Measurements from ENCODE around the gene PTPRCAP.

The PTPRCAP gene

DNA sequence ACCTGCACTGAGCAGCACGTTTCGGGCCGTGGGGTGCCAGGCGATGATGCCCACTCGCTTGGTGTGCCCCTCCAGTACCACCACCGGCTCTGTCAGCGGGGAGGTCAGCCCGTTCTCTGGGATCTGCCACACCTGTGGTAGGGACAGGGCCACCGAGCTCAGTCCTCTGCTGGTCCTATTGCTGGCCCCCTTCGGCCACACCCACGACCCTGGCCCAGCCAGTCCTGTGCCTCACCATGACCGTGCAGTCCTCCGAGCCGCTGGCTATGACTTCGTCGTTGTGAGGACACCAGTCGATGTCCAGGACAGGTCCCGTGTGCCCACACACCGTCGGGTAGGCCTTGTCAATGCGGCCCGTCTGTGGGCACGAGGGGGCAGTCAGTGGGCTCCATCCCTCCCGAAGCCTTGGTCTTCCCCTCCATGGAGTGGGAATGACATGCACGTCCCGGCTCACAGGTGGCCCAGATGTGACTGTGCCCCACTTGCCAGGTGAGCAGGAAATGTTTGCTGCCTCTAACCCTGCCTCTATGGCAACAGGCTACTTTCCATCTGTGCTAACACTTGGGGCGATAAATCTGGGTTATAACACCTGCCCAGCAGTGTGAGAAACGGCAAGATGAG lies 4.4 kb upstream of the PTPRCAP start:
- DNase-seq (ENCODE audit: low read depth in 3 of 3, low spot score in 1 of 3), result no peak

DNA sequence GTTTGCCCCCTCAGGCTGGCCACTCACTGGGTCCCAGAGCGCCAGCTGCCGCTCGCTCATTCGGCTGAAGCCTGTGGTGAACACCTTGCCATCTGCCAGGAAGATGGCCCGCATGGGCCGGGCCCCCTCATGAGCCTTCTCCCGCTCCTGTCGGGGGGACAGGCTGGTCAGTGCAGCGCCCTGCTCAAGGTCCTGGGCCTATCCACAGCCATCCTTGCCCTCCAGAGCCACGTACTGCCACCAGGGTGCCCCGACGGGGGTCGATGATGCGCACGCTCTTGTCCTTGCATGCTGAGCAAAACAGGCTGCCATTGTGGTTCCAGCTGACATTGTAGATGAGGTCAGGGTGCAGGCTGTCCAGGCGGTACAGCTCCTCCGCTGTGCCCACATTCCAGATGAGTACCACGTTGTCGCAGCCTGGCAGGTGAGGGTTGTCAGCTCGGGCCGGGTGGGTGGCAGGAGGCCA lies 3.6 kb upstream of the PTPRCAP start:
- DNase-seq (ENCODE audit: low read depth in 3 of 3, low spot score in 1 of 3), result no peak

DNA sequence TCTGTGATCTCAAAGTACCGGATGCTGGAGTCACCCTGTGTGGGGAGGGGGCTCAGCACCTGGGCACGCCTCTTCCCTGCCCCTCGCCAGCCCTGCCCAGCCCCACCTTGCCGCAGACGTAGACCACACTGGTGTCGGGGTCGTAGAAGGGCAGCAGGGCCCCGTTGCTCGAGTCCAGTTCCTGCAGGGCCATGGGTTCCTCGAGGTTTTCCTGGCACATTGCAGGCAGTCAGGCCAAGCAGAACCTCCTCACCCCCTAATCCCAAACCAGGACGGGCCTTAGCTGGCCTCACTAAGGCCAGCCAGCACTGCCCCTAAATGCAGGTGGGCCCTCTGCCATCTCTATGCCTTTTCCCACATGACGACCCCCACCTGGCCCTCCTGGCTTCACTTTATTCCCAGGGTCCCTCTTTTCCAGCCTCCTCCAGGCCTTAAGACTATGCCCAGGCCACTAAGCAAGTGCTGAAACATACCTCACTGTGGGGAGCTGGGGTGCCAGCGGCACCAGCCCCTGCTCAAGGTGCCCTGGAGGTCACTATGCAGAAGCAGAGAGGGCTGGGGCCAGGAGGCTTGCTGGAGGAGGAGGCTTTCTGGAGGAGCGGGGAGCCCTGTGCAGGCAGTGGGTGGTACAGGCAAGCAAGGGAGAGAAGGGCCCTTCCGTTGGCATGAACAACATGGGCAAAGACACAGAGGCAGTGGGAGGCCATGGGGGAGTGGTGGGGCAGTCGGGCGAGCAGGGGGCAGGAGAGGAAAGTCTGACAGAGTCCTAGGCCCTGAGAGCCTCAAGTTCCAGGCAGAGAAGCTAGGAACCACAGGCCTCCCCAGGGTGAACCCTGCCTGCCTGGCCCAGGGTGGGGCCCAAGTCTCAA lies 3.0 kb upstream of the PTPRCAP start:
- no peak for DNase-seq (ENCODE audit: low read depth in 3 of 3, low spot score in 1 of 3)

DNA sequence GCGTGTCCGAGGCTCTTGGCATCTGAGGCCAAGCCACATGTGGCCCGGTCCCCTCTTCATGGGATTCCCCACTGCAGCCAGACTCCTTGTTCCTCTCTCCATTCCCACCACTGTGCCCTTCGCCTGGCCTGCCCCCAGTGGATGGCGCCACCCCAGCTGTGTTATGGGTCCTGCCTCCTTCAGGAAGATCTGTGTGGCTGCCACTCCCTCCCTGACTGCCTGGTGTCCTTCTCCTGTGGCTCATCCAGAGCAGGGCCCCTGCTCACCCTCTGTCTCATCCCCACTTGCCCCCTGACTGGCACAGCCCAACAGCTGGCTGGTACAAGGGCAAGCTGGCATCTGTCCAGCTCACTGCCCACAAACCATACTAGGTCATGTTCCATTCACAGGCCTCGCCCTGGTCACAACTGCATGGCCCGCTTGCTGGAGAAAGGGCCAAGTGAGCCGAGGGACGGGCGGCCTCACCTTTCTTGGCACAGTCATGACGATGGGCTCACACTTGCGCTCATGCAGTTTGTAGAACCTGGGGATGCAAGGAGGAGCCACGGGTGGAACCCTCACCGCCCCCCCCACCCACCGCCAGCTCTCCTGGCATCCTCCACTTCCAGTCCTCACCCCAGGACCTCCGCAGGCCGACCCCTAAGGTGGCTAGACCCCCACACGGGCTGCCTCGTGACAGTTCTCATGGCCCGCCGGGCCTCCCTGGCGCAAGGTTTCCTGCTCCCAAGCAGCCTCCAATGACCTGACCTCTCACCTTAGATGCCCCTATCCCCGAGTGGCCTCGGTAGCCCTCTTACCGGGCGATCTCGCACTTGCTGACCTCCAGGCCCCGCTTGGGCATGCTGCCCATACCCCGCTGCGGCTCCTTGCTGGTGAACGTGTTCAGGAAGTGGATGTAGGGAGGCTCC lies 2.1 kb upstream of the PTPRCAP start:
- DNase-seq (ENCODE audit: low read depth in 3 of 3, low spot score in 1 of 3), result no peak

DNA sequence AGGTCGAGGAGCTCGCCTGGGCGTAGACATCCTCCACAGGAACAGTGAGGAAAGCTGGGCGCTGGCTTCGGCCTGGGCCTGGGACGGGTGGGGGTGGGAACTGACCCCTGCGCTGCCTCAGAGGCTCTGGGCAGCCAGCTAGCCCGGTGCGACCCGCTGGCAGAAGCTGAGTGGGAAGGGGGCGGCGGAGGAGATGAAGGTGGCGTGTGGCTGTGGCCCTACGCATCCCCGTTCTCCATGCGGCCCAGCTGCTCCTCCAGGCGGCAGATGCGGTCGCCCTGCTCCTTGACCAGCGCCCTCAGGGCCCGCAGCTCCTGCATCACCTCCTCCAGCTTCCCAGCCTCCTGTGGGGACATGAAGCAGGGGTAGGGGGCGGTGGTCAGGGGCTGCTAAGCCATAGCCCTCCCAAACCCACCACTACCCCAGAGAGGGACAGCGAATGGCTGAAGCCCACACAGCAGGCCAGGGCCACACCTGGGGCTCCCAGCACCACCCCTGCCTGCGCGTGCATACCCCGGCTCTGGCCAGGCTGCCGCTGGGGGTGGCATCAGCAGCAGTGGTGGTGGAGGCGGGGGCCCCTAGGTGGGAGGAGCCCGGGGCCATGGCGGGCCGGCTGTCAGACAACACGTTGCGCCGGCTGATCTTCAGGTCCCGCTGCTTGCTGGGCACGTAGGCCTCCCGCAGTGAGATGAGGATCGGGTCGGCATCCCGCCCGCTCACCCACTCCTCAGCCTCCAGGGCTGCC lies 848 bp upstream of the PTPRCAP start:
- DNase-seq (ENCODE audit: low read depth in 3 of 3, low spot score in 1 of 3), result peak; percentile 43 to 65 (median 51)

DNA sequence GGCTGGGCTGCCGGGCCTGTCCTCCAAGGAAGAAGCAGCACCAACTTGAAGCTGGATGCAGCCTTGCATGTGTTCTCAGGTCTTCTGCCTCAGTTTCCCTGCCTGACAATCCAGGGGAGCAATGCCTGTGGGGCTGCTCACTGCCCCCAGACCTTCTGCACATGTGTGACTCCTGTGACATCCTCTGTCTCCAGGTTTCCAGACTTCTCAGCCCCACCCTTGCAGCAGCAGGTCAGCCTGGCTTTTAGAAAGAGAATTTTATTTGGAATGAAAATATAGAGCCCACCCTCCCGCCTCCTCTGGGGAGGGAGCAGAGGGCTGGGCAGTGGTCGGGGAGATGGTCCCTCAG lies 301 bp upstream of the PTPRCAP start:
- no peak for DNase-seq (ENCODE audit: low read depth in 3 of 3, low spot score in 1 of 3)

DNA sequence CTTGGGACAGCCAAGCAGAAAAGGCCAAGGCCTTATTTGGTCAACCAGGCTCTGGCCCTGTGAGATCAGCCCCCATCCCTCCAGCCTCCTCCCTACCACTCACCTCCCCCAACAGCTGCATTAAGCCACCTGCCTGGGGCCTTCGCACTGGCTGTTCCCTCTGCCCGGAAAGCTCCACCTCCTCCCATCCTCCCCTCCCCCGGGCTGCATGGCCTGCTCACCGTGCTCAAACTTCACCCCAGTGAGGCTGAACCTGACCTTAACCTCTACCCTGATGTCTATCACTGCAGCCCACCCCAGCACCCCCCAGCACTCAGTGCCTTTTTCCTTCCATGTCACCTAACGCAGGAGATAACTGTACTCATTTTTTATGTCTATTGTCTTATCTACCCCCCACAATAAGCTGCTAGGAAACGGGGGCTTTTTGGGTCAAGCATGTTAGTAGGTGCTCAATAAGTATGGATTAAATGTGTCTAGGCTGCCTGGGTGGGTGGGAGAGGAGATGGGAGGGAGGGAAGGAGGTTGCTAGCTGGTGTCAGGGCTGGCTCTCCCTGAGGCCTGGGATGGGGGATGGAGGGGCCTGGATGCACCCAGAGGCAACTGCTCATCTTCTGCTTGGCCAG lies 912 bp downstream of the PTPRCAP start:
- DNase-seq (ENCODE audit: low read depth in 3 of 3, low spot score in 1 of 3), result peak in 2 of 3 donors; percentile 47 to 60

DNA sequence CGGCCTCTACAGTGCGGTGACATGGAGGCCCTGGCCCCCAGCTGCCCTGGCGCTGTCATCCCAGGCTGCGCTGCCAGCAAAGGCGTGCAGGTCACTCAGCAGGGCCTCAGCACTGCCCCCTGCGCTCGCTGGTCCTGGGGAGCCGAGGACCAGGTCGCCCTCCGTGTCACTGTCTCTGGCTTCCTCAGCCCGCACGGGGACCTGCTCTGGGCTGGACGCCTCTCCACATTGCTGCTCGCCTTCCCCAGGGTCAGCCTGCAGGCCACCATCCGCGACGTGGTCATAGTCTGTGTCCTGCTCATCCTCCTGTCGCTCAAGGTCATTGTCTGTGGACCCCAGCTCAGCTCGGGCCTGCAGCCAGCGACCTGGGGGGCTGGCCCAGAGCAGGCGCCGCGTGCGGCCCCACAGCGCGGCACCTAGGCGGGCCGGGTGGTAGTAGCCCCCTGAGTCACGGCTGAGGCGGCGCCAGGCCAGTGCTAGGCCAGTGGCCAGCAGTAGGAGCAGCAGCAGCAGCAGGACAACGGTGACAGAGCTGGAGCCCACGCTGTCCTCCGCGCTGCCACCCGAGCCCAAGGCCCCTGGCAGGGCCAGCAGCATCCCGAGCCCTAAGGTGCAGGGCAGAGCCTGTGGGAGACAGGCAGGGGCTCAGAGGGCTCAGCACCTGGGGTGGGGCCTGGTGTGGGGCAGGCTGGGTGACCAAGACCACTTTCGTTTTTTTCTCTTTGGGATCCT lies 1.6 kb downstream of the PTPRCAP start:
- DNase-seq (ENCODE audit: low read depth in 3 of 3, low spot score in 1 of 3), result no peak

DNA sequence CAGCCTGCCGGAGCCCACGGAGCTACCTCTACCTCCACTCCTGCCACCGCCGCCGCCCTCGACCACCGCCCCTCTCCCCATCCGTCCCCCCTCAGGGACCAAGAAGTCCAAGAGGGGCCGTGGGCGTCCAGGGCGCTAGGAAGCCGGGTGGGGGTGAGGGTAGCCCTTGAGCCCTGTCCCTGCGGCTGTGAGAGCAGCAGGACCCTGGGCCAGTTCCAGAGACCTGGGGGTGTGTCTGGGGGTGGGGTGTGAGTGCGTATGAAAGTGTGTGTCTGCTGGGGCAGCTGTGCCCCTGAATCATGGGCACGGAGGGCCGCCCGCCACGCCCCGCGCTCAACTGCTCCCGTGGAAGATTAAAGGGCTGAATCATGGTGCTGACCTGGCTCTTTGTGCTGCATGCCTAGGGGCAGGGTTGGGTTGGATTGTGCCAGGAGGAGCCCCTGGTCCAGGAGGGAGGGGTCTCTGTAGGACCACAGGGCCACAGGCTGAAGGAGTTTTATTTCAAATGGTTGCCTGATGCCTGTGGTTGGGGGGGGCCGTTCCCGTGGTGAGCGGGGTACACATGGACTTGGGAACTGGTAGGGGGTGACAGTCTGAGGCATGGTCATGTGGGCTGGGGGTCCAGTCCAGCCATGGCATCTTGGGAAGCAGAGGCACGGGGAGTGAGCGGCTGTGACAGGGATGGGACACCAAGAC lies 2.3 kb downstream of the PTPRCAP start:
- DNase-seq (ENCODE audit: low read depth in 3 of 3, low spot score in 1 of 3), result no peak

DNA sequence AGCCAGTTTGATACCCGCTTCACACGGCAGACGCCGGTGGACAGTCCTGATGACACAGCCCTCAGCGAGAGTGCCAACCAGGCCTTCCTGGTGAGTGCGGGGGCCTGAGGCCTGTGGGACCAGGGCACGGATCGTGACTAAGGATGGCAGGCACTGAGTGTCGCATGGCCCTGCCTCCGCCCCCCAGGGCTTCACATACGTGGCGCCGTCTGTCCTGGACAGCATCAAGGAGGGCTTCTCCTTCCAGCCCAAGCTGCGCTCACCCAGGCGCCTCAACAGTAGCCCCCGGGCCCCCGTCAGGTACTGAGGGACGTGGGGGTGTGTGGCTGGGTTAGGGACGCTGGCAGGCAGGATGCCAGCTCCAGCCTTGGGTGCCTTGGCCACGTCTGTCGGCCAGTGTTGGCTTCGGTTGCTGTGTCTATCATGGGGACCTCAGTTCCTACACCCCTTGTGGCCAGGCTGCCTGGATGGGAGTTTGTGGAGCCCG lies 3.0 kb downstream of the PTPRCAP start:
- DNase-seq (ENCODE audit: low read depth in 3 of 3, low spot score in 1 of 3), result no peak

DNA sequence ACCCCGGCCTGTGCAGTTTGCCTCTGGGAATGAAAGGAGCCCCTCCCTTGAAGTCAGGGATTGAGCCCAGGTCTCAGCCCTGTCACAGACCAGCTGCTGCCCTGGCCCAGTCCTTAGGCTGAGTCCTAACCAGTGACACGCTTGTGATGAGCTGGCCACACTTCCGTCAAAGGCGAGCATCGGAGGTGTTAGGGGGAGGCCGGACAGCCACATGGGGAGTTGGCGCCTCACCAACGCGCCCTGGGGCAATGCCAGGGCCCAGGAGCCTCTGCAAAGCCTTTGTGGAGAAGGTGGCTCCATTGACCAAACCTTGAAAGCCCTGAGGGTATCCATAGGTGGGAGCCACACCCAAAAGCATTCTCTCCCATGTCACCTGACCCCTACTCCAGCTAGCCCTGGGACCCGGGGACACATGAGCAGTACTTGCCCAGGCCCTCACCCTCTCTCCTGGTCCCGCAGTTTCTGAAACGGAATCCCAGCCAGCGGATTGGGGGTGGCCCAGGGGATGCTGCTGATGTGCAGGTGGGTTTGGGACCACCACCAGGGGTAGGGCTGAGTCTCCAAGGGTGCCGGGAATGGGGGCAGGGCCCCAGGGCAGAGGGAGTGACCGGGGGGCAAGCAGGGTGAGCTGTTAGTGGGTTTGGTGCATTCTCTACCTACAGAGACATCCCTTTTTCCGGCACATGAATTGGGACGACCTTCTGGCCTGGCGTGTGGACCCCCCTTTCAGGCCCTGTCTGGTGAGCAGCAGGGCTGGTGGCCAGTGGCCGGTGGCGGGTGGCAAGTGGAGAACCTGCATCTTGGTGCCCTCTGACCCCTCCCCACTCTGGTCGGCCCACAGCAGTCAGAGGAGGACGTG lies 3.7 kb downstream of the PTPRCAP start:
- DNase-seq (ENCODE audit: low read depth in 3 of 3, low spot score in 1 of 3), result no peak

DNA sequence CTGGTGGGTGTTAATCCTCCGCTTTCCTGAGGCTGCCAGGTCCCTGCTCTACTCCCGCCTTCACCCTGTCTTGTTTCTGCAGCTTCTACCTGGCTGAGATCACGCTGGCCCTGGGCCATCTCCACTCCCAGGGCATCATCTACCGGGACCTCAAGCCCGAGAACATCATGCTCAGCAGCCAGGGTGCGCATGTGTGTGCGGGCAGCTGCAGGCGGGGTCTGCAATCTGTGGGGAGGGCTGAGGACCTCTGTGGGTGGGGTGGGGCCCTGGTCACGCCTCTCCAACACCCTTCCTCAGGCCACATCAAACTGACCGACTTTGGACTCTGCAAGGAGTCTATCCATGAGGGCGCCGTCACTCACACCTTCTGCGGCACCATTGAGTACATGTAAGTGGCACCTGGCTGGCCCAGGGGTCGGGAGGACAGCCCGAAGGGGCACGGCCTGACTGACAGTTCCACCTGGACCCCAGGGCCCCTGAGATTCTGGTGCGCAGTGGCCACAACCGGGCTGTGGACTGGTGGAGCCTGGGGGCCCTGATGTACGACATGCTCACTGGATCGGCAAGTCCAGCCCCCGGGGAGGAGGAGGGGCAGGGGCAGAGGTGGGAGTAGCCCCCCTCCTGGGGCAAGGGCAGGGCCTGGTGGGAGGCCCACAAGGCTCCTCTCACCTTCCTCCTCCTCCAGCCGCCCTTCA lies 4.7 kb downstream of the PTPRCAP start:
- no peak for DNase-seq (ENCODE audit: low read depth in 3 of 3, low spot score in 1 of 3)

DNA sequence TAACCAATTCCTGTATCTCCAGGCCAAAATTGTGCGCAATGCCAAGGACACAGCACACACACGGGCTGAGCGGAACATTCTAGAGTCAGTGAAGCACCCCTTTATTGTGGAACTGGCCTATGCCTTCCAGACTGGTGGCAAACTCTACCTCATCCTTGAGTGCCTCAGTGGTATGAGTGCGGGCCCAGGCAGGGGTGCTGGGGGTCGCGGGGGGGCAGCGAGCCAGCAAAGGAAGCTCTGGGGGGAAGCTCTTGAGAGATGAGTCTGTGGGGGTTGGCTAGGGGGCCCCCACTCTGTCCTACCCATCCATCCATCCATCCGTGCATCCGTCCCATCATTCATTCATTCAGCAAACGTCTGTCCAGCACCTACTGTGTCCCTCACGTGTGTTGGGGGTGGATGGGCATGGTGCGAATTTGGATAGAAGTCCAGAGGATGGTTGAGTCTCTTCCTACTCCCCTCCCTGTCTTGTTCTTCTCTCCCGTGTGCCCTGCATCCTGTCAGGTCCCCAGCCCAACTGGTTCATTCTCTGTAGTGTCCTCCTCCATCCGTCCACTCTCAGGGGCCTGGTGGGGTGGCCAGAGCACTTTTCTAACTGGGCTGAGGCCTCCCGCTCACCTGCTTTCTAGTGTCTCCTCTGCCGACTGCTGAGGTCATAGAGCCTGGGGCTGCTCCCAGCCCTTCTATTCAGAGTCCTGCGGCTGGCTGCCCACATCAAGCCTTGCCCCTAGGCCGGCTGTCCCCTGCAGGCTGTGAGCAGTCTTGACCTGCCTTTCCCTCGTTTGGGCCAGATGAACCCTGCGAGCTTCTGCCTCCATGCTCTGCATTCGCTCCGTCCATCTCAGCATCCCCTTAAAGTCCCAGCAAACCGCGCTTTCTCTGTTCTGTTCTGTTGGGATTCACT lies 5.9 kb downstream of the PTPRCAP start:
- no peak for DNase-seq (ENCODE audit: low read depth in 3 of 3, low spot score in 1 of 3)

DNA sequence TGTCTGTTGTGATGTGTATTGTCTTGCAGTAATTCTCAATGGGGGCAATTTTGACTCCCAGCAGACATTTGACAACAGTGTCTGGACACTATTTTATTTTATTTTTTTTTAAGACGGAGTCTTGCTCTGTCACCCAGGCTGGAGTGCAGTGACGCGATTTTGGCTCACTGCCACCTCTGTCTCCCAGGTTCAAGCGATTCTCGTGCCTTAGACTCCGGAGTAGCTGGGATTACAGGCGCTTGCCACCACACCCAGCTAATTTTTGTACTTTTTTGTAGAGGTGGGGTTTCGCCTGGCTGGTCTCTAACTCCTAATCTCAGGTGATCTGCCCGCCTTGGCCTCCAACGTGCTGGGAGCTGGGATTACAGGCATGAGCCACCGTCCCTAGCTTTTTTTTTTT lies 7.8 kb downstream of the PTPRCAP start:
- no peak for DNase-seq (ENCODE audit: low read depth in 3 of 3, low spot score in 1 of 3)

DNA sequence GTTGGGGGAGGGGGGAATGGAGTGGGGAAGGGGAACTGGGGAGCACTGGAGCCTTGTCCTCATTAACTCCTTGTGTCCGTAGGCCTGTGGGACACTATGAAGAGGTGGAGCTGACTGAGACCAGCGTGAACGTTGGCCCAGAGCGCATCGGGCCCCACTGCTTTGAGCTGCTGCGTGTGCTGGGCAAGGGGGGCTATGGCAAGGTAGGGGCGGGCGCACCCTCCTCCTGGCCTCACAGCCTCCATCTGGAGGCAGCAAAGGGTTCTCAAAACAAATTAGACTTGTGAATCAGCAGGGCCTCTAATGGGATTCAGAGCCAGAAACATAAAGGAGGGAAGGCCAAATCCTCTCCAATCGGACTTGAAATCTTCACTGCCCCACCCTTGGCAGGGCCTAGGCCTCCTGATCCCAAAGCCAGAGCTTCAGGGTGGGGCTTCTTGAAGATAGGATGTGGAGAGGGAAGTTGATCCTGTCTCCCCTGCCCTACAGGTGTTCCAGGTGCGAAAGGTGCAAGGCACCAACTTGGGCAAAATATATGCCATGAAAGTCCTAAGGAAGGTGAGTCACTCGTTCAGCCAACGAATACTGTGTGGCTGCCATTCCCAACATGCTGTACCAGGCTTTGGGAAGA lies 8.3 kb downstream of the PTPRCAP start:
- no peak for DNase-seq (ENCODE audit: low read depth in 3 of 3, low spot score in 1 of 3)
